BJ (cell line): ENCODE data around the gene VWA3B. TPM values are rescaled to one million over a fixed set of nuclear protein-coding genes. Genes with fewer than 3 reads are reported as not detected.
A peak's percentile ranks its signal among the peaks of the same experiment; 100 is the strongest.

ENCODE experiments used
- CTCF ChIA-PET: fragments of 350-600 bp; formaldehyde crosslinking; extraction: SDS; loops from one replicate; lab custom pipeline; 2021; ENCODE audit warnings: antibody characterized with exemption, inconsistent platforms; lab: Yijun Ruan, JAX
- POLR2A ChIA-PET: fragments of 300-600 bp; sonication (Branson Sonifier 250); formaldehyde crosslinking; extraction: SDS; loops from one replicate; lab custom pipeline; 2021; ENCODE audit warnings: antibody characterized with exemption; lab: Charles Lee
- DNase-seq: peaks from one replicate; pipeline ENCODE4 v3.0.0-alpha.2; 2011; ENCODE audit warnings: low read depth
- H3K27me3 ChIP-seq: 2 replicates; pipeline ENCODE4 v1.6.0; 2011; ENCODE audit warnings: low read length; ENCODE audit not compliant: control insufficient read depth, insufficient read depth
- H3K36me3 ChIP-seq: 2 replicates; pipeline ENCODE4 v1.5.1; 2011; ENCODE audit warnings: low read length; ENCODE audit not compliant: control insufficient read depth, insufficient read depth
- H3K4me3 ChIP-seq: 2 replicates; pipeline ENCODE4 v1.5.1; 2011; ENCODE audit warnings: low read depth, mild to moderate bottlenecking, control low read depth, low read length
- polyA plus RNA-seq: library from polyadenylated mRNA; depleted of rRNA; stranded (reverse); fragments of >200 nt; gene quantifications from 2 replicates; pipeline ENCODE4 v1.2.3, GENCODE V29; 2011
- TF ChIP-seq, protein P1 (sequence below): IDR thresholded peaks from 2 replicates; pipeline ENCODE4 v1.5.1; 2011; ENCODE audit warnings: low read depth, mild to moderate bottlenecking, control low read depth, inconsistent platforms, low read length, moderate library complexity; ENCODE audit not compliant: insufficient read depth

The VWA3B gene
- polyA plus RNA-seq, 1 experiment = not detected

DNA sequence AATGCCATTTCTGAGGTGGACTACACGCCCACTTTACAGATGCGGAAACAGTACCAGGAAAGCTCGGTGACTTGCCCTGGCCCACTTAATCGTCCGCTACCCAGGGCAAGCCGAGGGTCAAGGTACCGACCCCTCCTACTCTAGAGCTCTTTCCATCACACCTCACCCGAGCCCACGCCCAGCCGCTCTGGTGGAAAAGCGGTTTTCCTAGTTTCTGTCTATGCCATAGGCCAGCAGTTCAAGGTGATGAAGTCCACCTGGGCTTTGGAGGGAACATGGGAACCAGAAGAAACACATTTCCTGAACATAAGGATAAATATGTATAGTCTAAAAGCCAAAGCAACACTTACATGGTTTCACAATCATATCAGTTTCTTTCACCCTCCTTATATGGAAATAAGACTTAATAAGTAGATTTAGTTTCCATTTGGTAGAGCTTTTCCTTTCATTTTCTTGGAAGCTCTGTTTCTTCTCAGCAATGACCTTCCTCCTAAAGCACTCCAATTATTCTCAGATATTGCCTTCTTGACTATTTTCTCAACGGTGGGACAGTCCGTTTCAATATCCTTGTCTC lies 567 bp downstream of the VWA3B start:
- ChIA-PET CTCF (no interaction called here), POLR2A (interaction anchor here (0.6 kb wide), 1 partner anchor 113 kb away, joined by 8 read pairs; no protein-coding TSS in a partner anchor)
- H3K4me3 ChIP-seq = peak overlapping the region; percentile 42
- no peaks in the 10 kb centered on the region for H3K36me3 ChIP-seq
- DNase-seq = no peak
- TF ChIP-seq, protein P1, sequence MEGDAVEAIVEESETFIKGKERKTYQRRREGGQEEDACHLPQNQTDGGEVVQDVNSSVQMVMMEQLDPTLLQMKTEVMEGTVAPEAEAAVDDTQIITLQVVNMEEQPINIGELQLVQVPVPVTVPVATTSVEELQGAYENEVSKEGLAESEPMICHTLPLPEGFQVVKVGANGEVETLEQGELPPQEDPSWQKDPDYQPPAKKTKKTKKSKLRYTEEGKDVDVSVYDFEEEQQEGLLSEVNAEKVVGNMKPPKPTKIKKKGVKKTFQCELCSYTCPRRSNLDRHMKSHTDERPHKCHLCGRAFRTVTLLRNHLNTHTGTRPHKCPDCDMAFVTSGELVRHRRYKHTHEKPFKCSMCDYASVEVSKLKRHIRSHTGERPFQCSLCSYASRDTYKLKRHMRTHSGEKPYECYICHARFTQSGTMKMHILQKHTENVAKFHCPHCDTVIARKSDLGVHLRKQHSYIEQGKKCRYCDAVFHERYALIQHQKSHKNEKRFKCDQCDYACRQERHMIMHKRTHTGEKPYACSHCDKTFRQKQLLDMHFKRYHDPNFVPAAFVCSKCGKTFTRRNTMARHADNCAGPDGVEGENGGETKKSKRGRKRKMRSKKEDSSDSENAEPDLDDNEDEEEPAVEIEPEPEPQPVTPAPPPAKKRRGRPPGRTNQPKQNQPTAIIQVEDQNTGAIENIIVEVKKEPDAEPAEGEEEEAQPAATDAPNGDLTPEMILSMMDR = no peak
- peaks cover 18% of the 10 kb centered on the region for H3K27me3 ChIP-seq

- ChIA-PET POLR2A (no interaction called here), CTCF (interaction anchor here (0.6 kb wide), 1 partner anchor 286 kb away, joined by 4 read pairs; no protein-coding TSS in a partner anchor)
- Histone ChIP-seq H3K36me3 (no peaks in the 10 kb centered on the region), H3K4me3 (no peak overlapping the region), H3K27me3 (peaks cover 21% of the 10 kb centered on the region)
- TF ChIP-seq, protein P1 = no peak
- no peak for DNase-seq
These were observed 1.3 kb downstream of the VWA3B start for GRCh38 chr2:98088261-98088660.

GRCh38 chr2:98089941-98090340 lies 3.0 kb downstream of the VWA3B start:
- ChIA-PET CTCF (no interaction called here), POLR2A (no interaction called here)
- DNase-seq = no peak
- no peak overlapping the region for H3K4me3 ChIP-seq
- TF ChIP-seq, protein P1 = no peak
- H3K36me3 ChIP-seq = no peaks in the 10 kb centered on the region
- peaks cover 17% of the 10 kb centered on the region for H3K27me3 ChIP-seq

GRCh38 chr2:98090951-98091350 lies 4.0 kb downstream of the VWA3B start:
- TF ChIP-seq, protein P1 = no peak
- Histone ChIP-seq H3K27me3 (peaks cover 12% of the 10 kb centered on the region), H3K36me3 (no peaks in the 10 kb centered on the region), H3K4me3 (no peak overlapping the region)
- ChIA-PET POLR2A (no interaction called here), CTCF (no interaction called here)
- no peak for DNase-seq

- no peak for DNase-seq
- POLR2A ChIA-PET = no interaction called here
- CTCF ChIA-PET = no interaction called here
- Histone ChIP-seq H3K36me3 (no peaks in the 10 kb centered on the region), H3K4me3 (no peak overlapping the region), H3K27me3 (peaks cover 8% of the 10 kb centered on the region)
- TF ChIP-seq, protein P1 = no peak
These were observed 4.8 kb downstream of the VWA3B start for GRCh38 chr2:98091738-98092137.
